Erythroblast (primary cell): Measurements from ENCODE around the gene NEGR1.

ENCODE experiments used
- GATA1 ChIP-seq: IDR thresholded peaks from 2 replicates; pipeline ENCODE4 v1.6.1; 2011; ENCODE audit warnings: low read depth, mild to moderate bottlenecking, control low read depth, low read length, moderate library complexity
- POLR2A ChIP-seq: IDR thresholded peaks from 2 replicates; pipeline ENCODE4 v1.6.1; 2011; ENCODE audit warnings: mild to moderate bottlenecking, low read length

GRCh38 chr1:71829346-71829745 lies 453.0 kb downstream of the NEGR1 start:
- TF ChIP-seq POLR2A (no peak), GATA1 (no peak)
